Measurements from ENCODE around the gene GRAP.
"Not testable (repeated sequence)": the region's sequence is repeated elsewhere in the genome, so short reads cannot be mapped to it uniquely, and the experiment has no call there.

GRCh38 chr17:19047510-19047909, 753 bp upstream of the GRAP start:
- TF ChIP-seq, protein P1, sequence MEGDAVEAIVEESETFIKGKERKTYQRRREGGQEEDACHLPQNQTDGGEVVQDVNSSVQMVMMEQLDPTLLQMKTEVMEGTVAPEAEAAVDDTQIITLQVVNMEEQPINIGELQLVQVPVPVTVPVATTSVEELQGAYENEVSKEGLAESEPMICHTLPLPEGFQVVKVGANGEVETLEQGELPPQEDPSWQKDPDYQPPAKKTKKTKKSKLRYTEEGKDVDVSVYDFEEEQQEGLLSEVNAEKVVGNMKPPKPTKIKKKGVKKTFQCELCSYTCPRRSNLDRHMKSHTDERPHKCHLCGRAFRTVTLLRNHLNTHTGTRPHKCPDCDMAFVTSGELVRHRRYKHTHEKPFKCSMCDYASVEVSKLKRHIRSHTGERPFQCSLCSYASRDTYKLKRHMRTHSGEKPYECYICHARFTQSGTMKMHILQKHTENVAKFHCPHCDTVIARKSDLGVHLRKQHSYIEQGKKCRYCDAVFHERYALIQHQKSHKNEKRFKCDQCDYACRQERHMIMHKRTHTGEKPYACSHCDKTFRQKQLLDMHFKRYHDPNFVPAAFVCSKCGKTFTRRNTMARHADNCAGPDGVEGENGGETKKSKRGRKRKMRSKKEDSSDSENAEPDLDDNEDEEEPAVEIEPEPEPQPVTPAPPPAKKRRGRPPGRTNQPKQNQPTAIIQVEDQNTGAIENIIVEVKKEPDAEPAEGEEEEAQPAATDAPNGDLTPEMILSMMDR (IDR thresholded peaks at IDR 0.05): not testable (repeated sequence)
- not testable (repeated sequence) for TF ChIP-seq PHF8 (IDR thresholded peaks at IDR 0.05; ENCODE audit: borderline replicate concordance, low read depth); MAZ (IDR thresholded peaks at IDR 0.05; ENCODE audit: borderline replicate concordance, low read depth, low read length); POLR2A (IDR thresholded peaks at IDR 0.05; ENCODE audit: low read length); NR3C1 (IDR thresholded peaks at IDR 0.05); SMC3 (IDR thresholded peaks at IDR 0.05); EP300 (IDR thresholded peaks at IDR 0.05); MYC (IDR thresholded peaks at IDR 0.05; ENCODE audit: borderline replicate concordance, low read length); HES2 (IDR thresholded peaks at IDR 0.05); JUN (IDR thresholded peaks at IDR 0.05)
- TF ChIP-seq, protein P2, sequence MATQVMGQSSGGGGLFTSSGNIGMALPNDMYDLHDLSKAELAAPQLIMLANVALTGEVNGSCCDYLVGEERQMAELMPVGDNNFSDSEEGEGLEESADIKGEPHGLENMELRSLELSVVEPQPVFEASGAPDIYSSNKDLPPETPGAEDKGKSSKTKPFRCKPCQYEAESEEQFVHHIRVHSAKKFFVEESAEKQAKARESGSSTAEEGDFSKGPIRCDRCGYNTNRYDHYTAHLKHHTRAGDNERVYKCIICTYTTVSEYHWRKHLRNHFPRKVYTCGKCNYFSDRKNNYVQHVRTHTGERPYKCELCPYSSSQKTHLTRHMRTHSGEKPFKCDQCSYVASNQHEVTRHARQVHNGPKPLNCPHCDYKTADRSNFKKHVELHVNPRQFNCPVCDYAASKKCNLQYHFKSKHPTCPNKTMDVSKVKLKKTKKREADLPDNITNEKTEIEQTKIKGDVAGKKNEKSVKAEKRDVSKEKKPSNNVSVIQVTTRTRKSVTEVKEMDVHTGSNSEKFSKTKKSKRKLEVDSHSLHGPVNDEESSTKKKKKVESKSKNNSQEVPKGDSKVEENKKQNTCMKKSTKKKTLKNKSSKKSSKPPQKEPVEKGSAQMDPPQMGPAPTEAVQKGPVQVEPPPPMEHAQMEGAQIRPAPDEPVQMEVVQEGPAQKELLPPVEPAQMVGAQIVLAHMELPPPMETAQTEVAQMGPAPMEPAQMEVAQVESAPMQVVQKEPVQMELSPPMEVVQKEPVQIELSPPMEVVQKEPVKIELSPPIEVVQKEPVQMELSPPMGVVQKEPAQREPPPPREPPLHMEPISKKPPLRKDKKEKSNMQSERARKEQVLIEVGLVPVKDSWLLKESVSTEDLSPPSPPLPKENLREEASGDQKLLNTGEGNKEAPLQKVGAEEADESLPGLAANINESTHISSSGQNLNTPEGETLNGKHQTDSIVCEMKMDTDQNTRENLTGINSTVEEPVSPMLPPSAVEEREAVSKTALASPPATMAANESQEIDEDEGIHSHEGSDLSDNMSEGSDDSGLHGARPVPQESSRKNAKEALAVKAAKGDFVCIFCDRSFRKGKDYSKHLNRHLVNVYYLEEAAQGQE (IDR thresholded peaks at IDR 0.05): not testable (repeated sequence)
